K562 (cell line): ENCODE data around the gene FIBP. TPM values are rescaled to one million over a fixed set of nuclear protein-coding genes. Genes with fewer than 3 reads are reported as not detected.
A peak's percentile ranks its signal among the peaks of the same experiment; 100 is the strongest.

Experiments used
- EGR1 ChIP-seq: fragments of 450-650 bp; conservative IDR thresholded peaks from 2 replicates; pipeline ENCODE4 v1.6.1; 2017; ENCODE audit warnings: mild to moderate bottlenecking
- ETV6 ChIP-seq, 3 experiments: fragments of 150-350 bp in 1 of 3; sonication (generic) in 1 of 3; formaldehyde crosslinking in 1 of 3; IDR thresholded peaks; 2 replicates each; pipeline versions ENCODE4 v1.6.1 to v1.8.0; 2014 to 2022; ENCODE audit warnings: borderline replicate concordance in 2 of 3, low read depth in 2 of 3, antibody characterized with exemption in 1 of 3, low read length in 1 of 3, mild to moderate bottlenecking in 1 of 3, missing genetic modification reagents in 1 of 3
- MYBL2 ChIP-seq, 2 experiments: fragments of 450-650 bp in 1 of 2; sonication (generic) in 1 of 2; formaldehyde crosslinking in 1 of 2; IDR thresholded peaks; 2 replicates each; pipeline versions ENCODE4 v1.6.1 to v1.8.1; 2017 to 2022; ENCODE audit warnings: borderline replicate concordance in 1 of 2, inconsistent platforms in 1 of 2, low read depth in 1 of 2, mild to moderate bottlenecking in 1 of 2, missing genetic modification reagents in 1 of 2, moderate library complexity in 1 of 2
- PHB2 ChIP-seq: fragments of 450-650 bp; IDR thresholded peaks from 2 replicates; pipeline ENCODE4 v1.6.1; 2017; ENCODE audit warnings: low read depth
- POLR2A ChIP-seq: fragments of 450-650 bp; conservative IDR thresholded peaks from 2 replicates; pipeline ENCODE4 v1.6.1; 2016
- POLR2AphosphoS5 ChIP-seq: IDR thresholded peaks from 2 replicates; pipeline ENCODE4 v1.6.1; 2011; ENCODE audit warnings: mild to moderate bottlenecking, low read depth, low read length, moderate library complexity; ENCODE audit not compliant: control insufficient read depth, insufficient read depth
- SUPT5H ChIP-seq: fragments of 450-650 bp; IDR thresholded peaks from 2 replicates; pipeline ENCODE4 v1.6.1; 2016
- TEAD2 ChIP-seq: fragments of 450-650 bp; IDR thresholded peaks from 2 replicates; pipeline ENCODE4 v1.6.1; 2016; ENCODE audit warnings: missing genetic modification characterization, control low read depth, missing compliant biosample characterization
- polyA plus RNA-seq, 8 experiments: library from polyadenylated mRNA; depleted of rRNA in 4 of 8; stranded (reverse) in 5 of 8; unstranded in 3 of 8; fragments of >200 nt; fragmentation: Nextera tagmentation in 2 of 8; fragmentation: Illumina TruSeq in 1 of 8; extraction: Ambion mirVana in 2 of 8; extraction: Trizol in 1 of 8; gene quantifications; 2 replicates each; pipeline versions ENCODE4 v1.2.1 to v1.2.3, GENCODE V29; 2011 to 2014; ENCODE audit warnings: inconsistent platforms in 1 of 8, missing spikeins in 1 of 8
- total RNA-seq, 7 experiments: library from RNA; depleted of rRNA in 6 of 7; stranded (reverse); fragments of >200 nt in 6 of 7; fragmentation: Illumina TruSeq in 2 of 7; extraction: Trizol in 2 of 7; gene quantifications; 2 replicates each; pipeline versions ENCODE4 v1.2.1 to v1.2.3, GENCODE V29; 2011 to 2021; ENCODE audit warnings: low replicate concordance in 1 of 7
- TF ChIP-seq, protein P1 (sequence below), 2 experiments: IDR thresholded peaks; 2 replicates each; pipeline ENCODE4 v1.6.1; 2011; ENCODE audit warnings: borderline replicate concordance in 1 of 2, control low read depth in 1 of 2, low read depth in 1 of 2, low read length in 1 of 2, mild to moderate bottlenecking in 1 of 2, mixed read lengths in 1 of 2, moderate library complexity in 1 of 2; ENCODE audit not compliant: insufficient read depth in 1 of 2, insufficient read length in 1 of 2, poor library complexity in 1 of 2, severe bottlenecking in 1 of 2; ENCODE audit errors: extremely low read depth in 1 of 2

FIBP gene
- total and polyA plus RNA-seq, 9 of the 15 experiments (the other 6 are each of a cell fraction or from before 2014, with no cell fraction given): 41.2 to 79.2 (median 48.6) TPM

- TF ChIP-seq PHB2: no peak
- TF ChIP-seq, protein P1, sequence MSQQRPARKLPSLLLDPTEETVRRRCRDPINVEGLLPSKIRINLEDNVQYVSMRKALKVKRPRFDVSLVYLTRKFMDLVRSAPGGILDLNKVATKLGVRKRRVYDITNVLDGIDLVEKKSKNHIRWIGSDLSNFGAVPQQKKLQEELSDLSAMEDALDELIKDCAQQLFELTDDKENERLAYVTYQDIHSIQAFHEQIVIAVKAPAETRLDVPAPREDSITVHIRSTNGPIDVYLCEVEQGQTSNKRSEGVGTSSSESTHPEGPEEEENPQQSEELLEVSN (IDR thresholded peaks at IDR 0.05; ENCODE audit: borderline replicate concordance in 1 of 2, extremely low read depth in 1 of 2, insufficient read depth in 1 of 2, insufficient read length in 1 of 2, low read depth in 1 of 2, low read length in 1 of 2, poor library complexity in 1 of 2, severe bottlenecking in 1 of 2): peak; percentile 72 to 85
- TF ChIP-seq POLR2A: peak; percentile 89
- peak; percentile 94 for TF ChIP-seq SUPT5H
- peak; percentile 91 for TF ChIP-seq POLR2AphosphoS5
- no peak for TF ChIP-seq TEAD2
- TF ChIP-seq MYBL2 (IDR thresholded peaks at IDR 0.05; ENCODE audit: low read depth): no peak
- TF ChIP-seq MYBL2 (CRISPR knock-in tag; IDR thresholded peaks at IDR 0.05; ENCODE audit: borderline replicate concordance): no peak
- TF ChIP-seq EGR1: peak; percentile 66
- TF ChIP-seq ETV6 (IDR thresholded peaks at IDR 0.05; ENCODE audit: borderline replicate concordance in 1 of 2, low read depth in 2 of 2, low read length in 1 of 2): peak; percentile 52 to 72; a peak in 2 of 4 replicates
- no peak for TF ChIP-seq ETV6 (CRISPR knock-in tag; IDR thresholded peaks at IDR 0.05; ENCODE audit: borderline replicate concordance)
- TF ChIP-seq, all 486 proteins: peak for 148
Measured at GRCh38 chr11:65888163-65888814, at the start of gene FIBP (continued).
